Nephron progenitor cell (in vitro differentiated cells): ENCODE data around the gene UBE3B.

Experiments
- DNase-seq: peaks from one replicate; pipeline ENCODE4 v3.0.0; 2021
- H3K27ac Mint-ChIP-seq: 2 replicates; pipeline ENCODE4 v1.8.0; 2021; ENCODE audit warnings: mild to moderate bottlenecking, moderate library complexity, mixed read lengths
- H3K27me3 Mint-ChIP-seq: 2 replicates; pipeline ENCODE4 v1.8.0; 2021; ENCODE audit warnings: mild to moderate bottlenecking, low read depth, mixed read lengths; ENCODE audit not compliant: poor library complexity
- H3K36me3 Mint-ChIP-seq: 2 replicates; pipeline ENCODE4 v1.8.0; 2021; ENCODE audit warnings: low read depth, mixed read lengths
- H3K4me1 Mint-ChIP-seq: 2 replicates; pipeline ENCODE4 v1.8.0; 2021; ENCODE audit warnings: mixed read lengths
- H3K4me3 Mint-ChIP-seq: 2 replicates; pipeline ENCODE4 v1.8.0; 2021; ENCODE audit warnings: mild to moderate bottlenecking, moderate library complexity, mixed read lengths
- H3K9me3 Mint-ChIP-seq: 2 replicates; pipeline ENCODE4 v1.8.0; 2021; ENCODE audit warnings: mild to moderate bottlenecking, moderate library complexity, mixed read lengths
- TF ChIP-seq, protein P1 (sequence below): fragments of 200-600 bp; sonication (generic); IDR thresholded peaks from 2 replicates; pipeline ENCODE4 v1.5.0; 2021; ENCODE audit warnings: antibody characterized with exemption

UBE3B gene

DNA sequence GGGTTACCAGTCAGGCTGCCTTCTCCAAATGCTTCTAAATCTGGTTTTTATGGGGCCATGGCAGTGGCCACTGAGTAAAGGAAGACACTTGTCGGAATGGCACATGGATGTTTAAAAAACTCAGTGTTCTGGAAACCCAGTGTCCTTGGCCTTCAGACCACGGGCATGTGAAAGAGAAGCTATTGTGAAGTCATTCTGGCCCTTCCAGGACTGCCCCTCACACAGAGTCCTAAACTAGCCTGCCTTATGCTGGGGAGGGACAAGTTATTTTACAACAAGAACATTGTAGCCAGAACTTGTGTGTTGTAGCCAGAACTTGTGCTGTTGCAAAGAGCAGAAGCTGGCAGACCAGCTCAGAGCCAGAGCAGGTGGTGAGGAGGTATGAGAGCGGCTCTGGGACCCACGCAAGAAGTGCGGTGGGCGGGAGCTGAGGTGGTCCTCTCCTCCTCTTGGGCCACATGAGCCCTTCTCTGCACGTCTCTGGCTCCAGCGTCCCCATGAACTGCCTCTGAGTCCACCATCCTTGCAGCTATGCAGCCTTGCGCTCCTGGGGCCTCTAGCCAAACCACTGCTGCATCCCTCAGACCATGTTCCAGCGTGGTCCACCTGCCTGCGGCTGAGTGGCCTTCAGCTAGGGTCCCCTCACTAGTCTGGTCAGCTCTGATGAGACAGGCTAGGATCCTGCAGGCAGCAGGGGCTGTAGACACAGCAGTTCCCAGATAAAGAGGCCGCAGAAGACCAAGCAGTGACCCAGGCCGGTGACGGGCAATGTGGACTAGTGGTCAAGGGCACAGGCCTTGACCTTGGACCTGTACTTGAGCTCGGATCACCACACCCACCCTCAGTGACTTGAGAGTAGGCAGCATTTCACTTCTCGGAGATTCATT is 63.3 kb downstream of the UBE3B start:
- H3K4me3 Mint-ChIP-seq = no peak overlapping the region
- H3K27ac Mint-ChIP-seq = no peak overlapping the region
- no peak for DNase-seq
- TF ChIP-seq, protein P1, sequence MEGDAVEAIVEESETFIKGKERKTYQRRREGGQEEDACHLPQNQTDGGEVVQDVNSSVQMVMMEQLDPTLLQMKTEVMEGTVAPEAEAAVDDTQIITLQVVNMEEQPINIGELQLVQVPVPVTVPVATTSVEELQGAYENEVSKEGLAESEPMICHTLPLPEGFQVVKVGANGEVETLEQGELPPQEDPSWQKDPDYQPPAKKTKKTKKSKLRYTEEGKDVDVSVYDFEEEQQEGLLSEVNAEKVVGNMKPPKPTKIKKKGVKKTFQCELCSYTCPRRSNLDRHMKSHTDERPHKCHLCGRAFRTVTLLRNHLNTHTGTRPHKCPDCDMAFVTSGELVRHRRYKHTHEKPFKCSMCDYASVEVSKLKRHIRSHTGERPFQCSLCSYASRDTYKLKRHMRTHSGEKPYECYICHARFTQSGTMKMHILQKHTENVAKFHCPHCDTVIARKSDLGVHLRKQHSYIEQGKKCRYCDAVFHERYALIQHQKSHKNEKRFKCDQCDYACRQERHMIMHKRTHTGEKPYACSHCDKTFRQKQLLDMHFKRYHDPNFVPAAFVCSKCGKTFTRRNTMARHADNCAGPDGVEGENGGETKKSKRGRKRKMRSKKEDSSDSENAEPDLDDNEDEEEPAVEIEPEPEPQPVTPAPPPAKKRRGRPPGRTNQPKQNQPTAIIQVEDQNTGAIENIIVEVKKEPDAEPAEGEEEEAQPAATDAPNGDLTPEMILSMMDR = no peak
- H3K4me1 Mint-ChIP-seq = peaks cover 5% of the 10 kb centered on the region
- no peaks in the 10 kb centered on the region for H3K36me3 Mint-ChIP-seq
- no peaks in the 10 kb centered on the region for H3K9me3 Mint-ChIP-seq
- peaks cover 9% of the 10 kb centered on the region for H3K27me3 Mint-ChIP-seq

DNA sequence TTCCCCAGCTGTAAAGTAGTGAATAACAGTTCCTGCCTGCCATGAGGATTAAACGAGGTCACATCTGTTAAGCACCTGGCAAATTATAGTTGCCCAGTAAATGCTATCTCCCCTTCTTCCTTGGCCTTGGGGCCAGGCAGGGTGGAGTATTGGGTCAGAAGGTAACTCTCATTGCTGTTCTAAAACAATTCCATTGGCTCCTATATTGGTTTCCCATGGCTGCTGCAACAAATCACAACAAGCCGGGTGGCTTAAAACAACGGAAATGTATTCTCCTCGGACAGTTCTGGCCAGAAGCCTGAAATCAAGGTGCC is 63.9 kb downstream of the UBE3B start:
- DNase-seq = no peak
- Mint-ChIP-seq H3K9me3 (no peaks in the 10 kb centered on the region), H3K36me3 (no peaks in the 10 kb centered on the region), H3K4me3 (no peak overlapping the region), H3K27me3 (peaks cover 9% of the 10 kb centered on the region), H3K27ac (no peak overlapping the region), H3K4me1 (peaks cover 5% of the 10 kb centered on the region)
- TF ChIP-seq, protein P1 = no peak

DNA sequence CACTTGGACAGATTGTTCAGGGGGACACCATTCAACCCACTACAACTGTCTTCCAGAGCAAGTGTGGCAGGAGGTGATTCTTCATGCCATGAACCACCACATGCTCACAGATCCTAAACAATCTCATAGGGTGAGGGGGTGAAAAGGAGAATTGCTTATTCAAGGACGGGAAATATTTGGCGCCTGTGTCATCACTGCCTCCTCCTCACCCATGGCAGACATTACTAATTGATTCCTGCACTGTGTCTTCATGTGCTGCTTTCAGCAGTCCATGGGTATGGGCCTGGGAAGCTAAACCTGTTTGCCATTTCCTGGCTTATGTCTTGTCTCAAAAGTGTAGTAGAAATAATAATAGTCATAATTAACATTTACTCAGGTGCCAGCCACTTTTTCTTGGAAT is 64.6 kb downstream of the UBE3B start:
- Mint-ChIP-seq H3K27me3 (peaks cover 9% of the 10 kb centered on the region), H3K4me3 (no peak overlapping the region), H3K9me3 (no peaks in the 10 kb centered on the region), H3K27ac (no peak overlapping the region), H3K4me1 (peaks cover 5% of the 10 kb centered on the region), H3K36me3 (no peaks in the 10 kb centered on the region)
- TF ChIP-seq, protein P1 = no peak
- DNase-seq = no peak

DNA sequence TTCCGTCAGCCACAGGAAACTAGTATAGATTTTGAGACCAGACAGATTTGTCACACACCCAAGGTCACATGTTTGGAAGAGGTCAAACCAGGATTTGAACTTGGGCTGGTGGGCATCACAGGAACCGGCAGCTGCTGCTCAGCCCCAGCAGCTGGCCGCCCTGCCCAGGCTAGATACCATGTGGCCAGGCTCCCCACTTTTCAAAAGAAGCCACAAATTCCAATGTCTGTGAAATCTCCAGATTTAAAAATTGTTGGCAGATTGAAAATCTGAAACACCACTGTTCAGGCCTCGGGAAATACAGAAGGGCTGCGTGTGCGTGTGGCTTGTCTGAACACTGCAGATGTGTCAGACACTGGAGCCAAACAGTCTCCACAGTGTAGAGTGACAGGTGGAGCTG is 65.4 kb downstream of the UBE3B start:
- Mint-ChIP-seq H3K36me3 (no peaks in the 10 kb centered on the region), H3K27me3 (peaks cover 14% of the 10 kb centered on the region), H3K4me3 (no peak overlapping the region), H3K4me1 (peaks cover 12% of the 10 kb centered on the region), H3K27ac (no peak overlapping the region), H3K9me3 (no peaks in the 10 kb centered on the region)
- TF ChIP-seq, protein P1 = no peak
- no peak for DNase-seq

DNA sequence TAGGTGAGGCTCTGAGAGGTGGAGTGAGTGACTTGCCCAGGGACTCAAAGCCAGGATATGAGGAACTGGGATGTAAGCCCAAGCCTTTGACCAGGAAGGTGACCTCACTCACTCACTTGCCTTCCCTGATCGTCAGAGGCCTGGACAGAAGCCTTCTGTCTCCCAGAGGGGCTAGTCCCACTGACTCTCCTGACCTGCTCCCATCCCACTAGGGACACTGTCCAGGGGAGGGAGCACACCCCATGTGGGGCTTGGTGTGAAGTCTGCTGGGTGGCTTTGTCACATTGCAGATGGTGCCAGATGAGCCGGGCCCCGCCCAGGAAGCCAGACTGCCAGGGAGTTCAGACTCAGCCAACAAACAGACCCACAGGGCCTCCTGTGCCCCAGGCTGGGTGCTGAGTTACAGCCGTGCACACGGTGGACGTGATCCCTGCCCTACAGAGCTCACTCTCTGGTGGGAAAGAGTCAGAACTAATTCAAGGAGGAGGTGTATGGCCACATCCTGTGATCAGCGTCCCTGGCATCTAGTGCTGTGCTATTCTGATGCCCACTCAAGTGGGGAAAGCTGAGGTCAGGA is 67.6 kb downstream of the UBE3B start:
- H3K4me3 Mint-ChIP-seq = no peak overlapping the region
- no peaks in the 10 kb centered on the region for H3K36me3 Mint-ChIP-seq
- H3K9me3 Mint-ChIP-seq = no peaks in the 10 kb centered on the region
- peaks cover 34% of the 10 kb centered on the region for H3K4me1 Mint-ChIP-seq
- DNase-seq = no peak
- TF ChIP-seq, protein P1 = no peak
- H3K27me3 Mint-ChIP-seq = peaks cover 22% of the 10 kb centered on the region
- H3K27ac Mint-ChIP-seq = no peak overlapping the region

DNA sequence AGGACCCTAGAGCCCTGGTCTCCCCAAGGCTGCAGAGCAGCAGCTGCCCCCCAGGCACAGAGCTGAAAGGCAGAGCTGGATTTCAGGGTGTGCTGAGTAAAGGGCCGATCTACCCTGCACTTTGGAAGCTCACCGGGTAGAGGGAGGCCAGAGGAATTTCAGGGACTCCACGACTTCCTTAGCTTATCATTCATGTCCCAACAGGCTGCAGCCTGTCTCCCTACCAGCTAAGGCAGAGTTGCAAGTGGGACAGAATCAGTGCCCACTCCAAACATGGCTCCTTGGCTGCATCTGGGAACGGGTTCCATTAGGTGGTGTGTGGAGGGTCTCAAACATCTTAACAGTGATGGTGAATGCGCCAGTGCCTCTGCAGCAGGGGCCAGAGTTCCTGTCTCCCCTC is 68.4 kb downstream of the UBE3B start:
- Mint-ChIP-seq H3K27me3 (peaks cover 16% of the 10 kb centered on the region), H3K4me1 (peaks cover 40% of the 10 kb centered on the region), H3K4me3 (no peak overlapping the region), H3K9me3 (no peaks in the 10 kb centered on the region), H3K27ac (no peak overlapping the region), H3K36me3 (no peaks in the 10 kb centered on the region)
- TF ChIP-seq, protein P1 = no peak
- DNase-seq = no peak
